OCI-LY3 (cell line): ENCODE data around the gene NRK.

ENCODE experiments used
- H2AFZ ChIP-seq: fragments of 200-600, 300-600 bp; shearing (Covaris generic); 2 replicates; pipeline ENCODE4 v1.6.0; 2014; ENCODE audit warnings: antibody characterized with exemption, low read depth, low read length
- H3K27ac ChIP-seq: fragments of 200-600, 300-600 bp; sonication (generic); 2 replicates; pipeline ENCODE4 v1.5.1; 2014; ENCODE audit warnings: mild to moderate bottlenecking, low read length, moderate library complexity, mixed read lengths
- H3K27me3 ChIP-seq: fragments of 200-600, 300-600 bp; sonication (generic); 2 replicates; pipeline ENCODE4 v1.6.1; 2014; ENCODE audit warnings: low read depth, low read length, mixed read lengths
- H3K36me3 ChIP-seq: fragments of 200-600, 300-600 bp; sonication (generic); replicated peaks from 2 replicates; pipeline ENCODE3; 2014; ENCODE audit warnings: low read depth, low read length, mixed read lengths
- H3K4me1 ChIP-seq: fragments of 300-600, 200-600 bp; sonication (generic); 2 replicates; pipeline ENCODE4 v1.6.1; 2014; ENCODE audit warnings: low read length, mixed read lengths
- H3K4me2 ChIP-seq: fragments of 200-600, 300-600 bp; sonication (generic); 2 replicates; pipeline ENCODE4 v1.6.1; 2014; ENCODE audit warnings: low read length, mixed read lengths
- H3K4me3 ChIP-seq: fragments of 300-600, 200-600 bp; sonication (generic); 2 replicates; pipeline ENCODE4 v1.5.1; 2014; ENCODE audit warnings: antibody characterized with exemption, mild to moderate bottlenecking, low read length, moderate library complexity
- H3K79me2 ChIP-seq: fragments of 300-600, 200-600 bp; shearing (Covaris generic); 2 replicates; pipeline ENCODE4 v1.6.1; 2014; ENCODE audit warnings: mild to moderate bottlenecking, low read length, mixed read lengths
- H3K9ac ChIP-seq: fragments of 300-600, 200-600 bp; shearing (Covaris generic); 2 replicates; pipeline ENCODE4 v1.6.0; 2014; ENCODE audit warnings: mild to moderate bottlenecking, low read length, moderate library complexity
- H3K9me3 ChIP-seq: fragments of 200-600, 300-600 bp; shearing (Covaris generic); 2 replicates; pipeline ENCODE4 v1.6.1; 2014; ENCODE audit warnings: low read length, mixed read lengths; ENCODE audit not compliant: insufficient read depth
- H4K20me1 ChIP-seq: fragments of 200-600, 300-600 bp; sonication (generic); 2 replicates; pipeline ENCODE4 v1.6.1; 2016; ENCODE audit warnings: low read length, mixed read lengths; ENCODE audit not compliant: insufficient read depth
- CTCF ChIP-seq: fragments of 200-600, 300-600 bp; sonication (generic); IDR thresholded peaks from 2 replicates; pipeline ENCODE4 v1.5.1; 2014; ENCODE audit warnings: antibody characterized with exemption, low read length, low read depth
- EZH2phosphoT487 ChIP-seq: fragments of 200-600 bp; shearing (Covaris generic); IDR thresholded peaks from 2 replicates; pipeline ENCODE4 v1.6.1; 2018; ENCODE audit warnings: antibody characterized with exemption, mixed run types, low read depth

NRK gene

GRCh38 chrX:106005684-106006083 lies 183.3 kb downstream of the NRK start:
- Histone ChIP-seq H3K27me3 (no peaks in the 10 kb centered on the region), H4K20me1 (no peaks in the 10 kb centered on the region), H3K4me2 (no peak overlapping the region), H3K79me2 (no peaks in the 10 kb centered on the region), H3K9me3 (no peaks in the 10 kb centered on the region), H3K4me1 (no peaks in the 10 kb centered on the region), H2AFZ (no peak overlapping the region), H3K36me3 (no peaks in the 10 kb centered on the region), H3K4me3 (no peak overlapping the region), H3K9ac (no peak overlapping the region), H3K27ac (no peak overlapping the region)
- TF ChIP-seq EZH2phosphoT487 = no peak

- no peaks in the 10 kb centered on the region for H3K4me1 ChIP-seq
- no peaks in the 10 kb centered on the region for H3K79me2 ChIP-seq
- no peaks in the 10 kb centered on the region for H4K20me1 ChIP-seq
- H3K9ac ChIP-seq = no peak overlapping the region
- no peaks in the 10 kb centered on the region for H3K27me3 ChIP-seq
- no peak overlapping the region for H3K4me3 ChIP-seq
- H2AFZ ChIP-seq = no peak overlapping the region
- no peaks in the 10 kb centered on the region for H3K36me3 ChIP-seq
- H3K27ac ChIP-seq = no peak overlapping the region
- TF ChIP-seq EZH2phosphoT487 (no peak), CTCF (no peak)
- no peaks in the 10 kb centered on the region for H3K9me3 ChIP-seq
- no peak overlapping the region for H3K4me2 ChIP-seq
Observed at GRCh38 chrX:106007815-106008214, 185.5 kb downstream of the NRK start.
